H9 (cell line): ENCODE measurements around the gene NTN3. TPM values are rescaled to one million over a fixed set of nuclear protein-coding genes. Genes with fewer than 3 reads are reported as not detected.

Source experiments
- DNase-seq: peaks from one replicate; pipeline ENCODE4 v3.0.0-alpha.2; 2017
- H2AFZ ChIP-seq: one replicate; pipeline ENCODE4 v1.6.1; 2013; ENCODE audit warnings: mild to moderate bottlenecking, low read length, control low read depth, moderate library complexity
- H2AK5ac ChIP-seq: 2 replicates; pipeline ENCODE4 v1.6.1; 2013; ENCODE audit warnings: low read length, control low read depth, mixed read lengths; ENCODE audit not compliant: insufficient read length
- H2BK120ac ChIP-seq: one replicate; pipeline ENCODE4 v1.6.1; 2013; ENCODE audit warnings: low read depth, mild to moderate bottlenecking, low read length, control low read depth, inconsistent platforms; ENCODE audit not compliant: poor library complexity, severe bottlenecking
- H2BK12ac ChIP-seq: 2 replicates; pipeline ENCODE4 v1.6.1; 2013; ENCODE audit warnings: low read length, control low read depth, mixed read lengths, low read depth; ENCODE audit not compliant: insufficient read length
- H2BK15ac ChIP-seq: 2 replicates; pipeline ENCODE4 v1.6.1; 2013; ENCODE audit warnings: low read depth, low read length, control low read depth
- H2BK20ac ChIP-seq: one replicate; pipeline ENCODE4 v1.6.1; 2013; ENCODE audit warnings: low read depth, mild to moderate bottlenecking, low read length, control low read depth, inconsistent platforms; ENCODE audit not compliant: poor library complexity, severe bottlenecking
- H2BK5ac ChIP-seq: 2 replicates; pipeline ENCODE4 v1.6.1; 2013; ENCODE audit warnings: low read length, control low read depth, mixed read lengths; ENCODE audit not compliant: insufficient read length
- H3K14ac ChIP-seq: 2 replicates; pipeline ENCODE4 v1.6.1; 2013; ENCODE audit warnings: low read length, control low read depth; ENCODE audit not compliant: insufficient read depth
- H3K18ac ChIP-seq: 2 replicates; pipeline ENCODE4 v1.6.1; 2013; ENCODE audit warnings: low read depth, mild to moderate bottlenecking, mixed read lengths, low read length, control low read depth; ENCODE audit not compliant: insufficient read length
- H3K23ac ChIP-seq: 2 replicates; pipeline ENCODE4 v1.6.1; 2013; ENCODE audit warnings: low read length, control low read depth, mixed read lengths, low read depth; ENCODE audit not compliant: insufficient read length
- H3K23me2 ChIP-seq: 2 replicates; pipeline ENCODE4 v1.6.1; 2013; ENCODE audit warnings: low read depth, mild to moderate bottlenecking, mixed read lengths, low read length, control low read depth; ENCODE audit not compliant: insufficient read length, poor library complexity, severe bottlenecking
- H3K27ac ChIP-seq: 2 replicates; pipeline ENCODE4 v1.5.1; 2013; ENCODE audit warnings: low read length, control low read depth, mixed read lengths, low read depth; ENCODE audit not compliant: insufficient read length
- H3K27me3 ChIP-seq: 2 replicates; pipeline ENCODE4 v1.6.1; 2013; ENCODE audit warnings: low read length, control low read depth, inconsistent platforms; ENCODE audit not compliant: insufficient read depth
- H3K4ac ChIP-seq: 2 replicates; pipeline ENCODE4 v1.6.1; 2013; ENCODE audit warnings: low read depth, mild to moderate bottlenecking, control low read depth, inconsistent platforms, low read length, moderate library complexity
- H3K4me1 ChIP-seq: 2 replicates; pipeline ENCODE4 v1.6.1; 2013; ENCODE audit warnings: low read length, control low read depth, inconsistent platforms; ENCODE audit not compliant: insufficient read depth
- H3K4me2 ChIP-seq: 2 replicates; pipeline ENCODE4 v1.6.1; 2013; ENCODE audit warnings: low read length, control low read depth, mixed read lengths; ENCODE audit not compliant: insufficient read length, insufficient read depth
- H3K56ac ChIP-seq: 2 replicates; pipeline ENCODE4 v1.6.1; 2013; ENCODE audit warnings: low read depth, mild to moderate bottlenecking, mixed read lengths, low read length, control low read depth; ENCODE audit not compliant: insufficient read length
- H3K79me1 ChIP-seq: 2 replicates; pipeline ENCODE4 v1.6.1; 2013; ENCODE audit warnings: low read depth, mild to moderate bottlenecking, moderate library complexity, low read length, control low read depth, inconsistent platforms; ENCODE audit not compliant: insufficient read depth, poor library complexity, severe bottlenecking
- H3K79me2 ChIP-seq: 2 replicates; pipeline ENCODE4 v1.6.1; 2013; ENCODE audit warnings: low read length, control low read depth, inconsistent platforms; ENCODE audit not compliant: insufficient read depth
- H3K9ac ChIP-seq: 2 replicates; pipeline ENCODE4 v1.6.1; 2013; ENCODE audit warnings: low read length, control low read depth, mixed read lengths; ENCODE audit not compliant: insufficient read length; ENCODE audit errors: extremely low read depth
- H3K9me3 ChIP-seq: one replicate; pipeline ENCODE4 v1.6.1; 2013; ENCODE audit warnings: low read depth, low read length, inconsistent platforms; ENCODE audit not compliant: control insufficient read depth
- H3T11ph ChIP-seq: one replicate; pipeline ENCODE4 v1.6.1; 2013; ENCODE audit warnings: mild to moderate bottlenecking, low read length, control low read depth, inconsistent platforms
- H4K20me1 ChIP-seq: one replicate; pipeline ENCODE4 v1.6.1; 2013; ENCODE audit not compliant: control insufficient read depth, insufficient read length, insufficient read depth
- H4K5ac ChIP-seq: 2 replicates; pipeline ENCODE4 v1.6.1; 2013; ENCODE audit warnings: low read depth, mild to moderate bottlenecking, mixed read lengths, low read length, control low read depth; ENCODE audit not compliant: insufficient read length
- H4K8ac ChIP-seq: replicated peaks from 2 replicates; pipeline ENCODE4 v1.6.1; 2013; ENCODE audit warnings: low read length, control low read depth, mixed read lengths, low read depth; ENCODE audit not compliant: insufficient read length
- H4K91ac ChIP-seq: 2 replicates; pipeline ENCODE4 v1.6.1; 2013; ENCODE audit warnings: low read depth, mild to moderate bottlenecking, moderate library complexity, mixed read lengths, low read length, control low read depth; ENCODE audit not compliant: insufficient read length
- H3K27ac Mint-ChIP-seq, 3 experiments: 2 replicates in 2 of 3; 3 replicates in 1 of 3; pipeline ENCODE4 v1.8.0; 2020 to 2021; ENCODE audit warnings: mixed read lengths in 3 of 3, mild to moderate bottlenecking in 1 of 3, moderate library complexity in 1 of 3
- H3K27me3 Mint-ChIP-seq: 2 replicates; pipeline ENCODE4 v1.8.0; 2021; ENCODE audit warnings: low read depth, mild to moderate bottlenecking, moderate library complexity, mixed read lengths
- H3K36me3 Mint-ChIP-seq, 3 experiments: 2 replicates in 2 of 3; 3 replicates in 1 of 3; pipeline ENCODE4 v1.8.0; 2020 to 2021; ENCODE audit warnings: low read depth in 3 of 3, mixed read lengths in 3 of 3; ENCODE audit not compliant: insufficient read depth in 1 of 3
- H3K4me1 Mint-ChIP-seq, 2 experiments: 2 replicates each; pipeline ENCODE4 v1.8.0; 2020; ENCODE audit warnings: mixed read lengths in 2 of 2
- H3K4me3 Mint-ChIP-seq, 2 experiments: 2 replicates in 1 of 2; 3 replicates in 1 of 2; pipeline ENCODE4 v1.8.0; 2020 to 2021; ENCODE audit warnings: mild to moderate bottlenecking in 2 of 2, mixed read lengths in 2 of 2, moderate library complexity in 1 of 2
- H3K9me3 Mint-ChIP-seq, 2 experiments: 2 replicates in 1 of 2; 3 replicates in 1 of 2; pipeline ENCODE4 v1.8.0; 2020; ENCODE audit warnings: mild to moderate bottlenecking in 2 of 2, mixed read lengths in 2 of 2, moderate library complexity in 1 of 2
- CTCF ChIP-seq: fragments of 200-600 bp; sonication (generic); conservative IDR thresholded peaks from 3 replicates; pipeline ENCODE4 v1.8.0; 2021; ENCODE audit warnings: antibody characterized with exemption, mild to moderate bottlenecking
- WGBS: extraction: QIAGEN DNeasy Blood & Tissue Kit; methylation state at CpG from one replicate; pipeline ENCODE4 v1.1.7; 2013; ENCODE audit warnings: missing lambda C conversion rate, low lambda C conversion rate, mixed read lengths; ENCODE audit not compliant: insufficient read length; ENCODE audit errors: extremely low coverage; 5-methylcytosine and 5-hydroxymethylcytosine counted together
- total RNA-seq: library from RNA; stranded (reverse); gene quantifications from 2 replicates; pipeline ENCODE4 v1.2.1, GENCODE V29; 2021

NTN3 gene
- total RNA-seq, 1 experiment from 2014 or later = 1.3 TPM

GRCh38 chr16:2497116-2497630 lies 26.1 kb downstream of the NTN3 start:
- H3K79me2 ChIP-seq = no peaks in the 10 kb centered on the region
- no peak overlapping the region for H4K5ac ChIP-seq
- H4K91ac ChIP-seq = no peak overlapping the region
- no peak for TF ChIP-seq CTCF
- no peak overlapping the region for H2BK12ac ChIP-seq
- Mint-ChIP-seq H3K4me3 (no peak overlapping the region), H3K27ac (no peak overlapping the region), H3K27me3 (no peaks in the 10 kb centered on the region), H3K9me3 (no peaks in the 10 kb centered on the region), H3K4me1 (peaks cover 3 to 5% of the 10 kb centered on the region in 2 experiments), H3K36me3 (peaks cover 0 to 18% (median 4%) of the 10 kb centered on the region in 3 experiments; a peak in 4 of 7 replicates)
- H3K4me2 ChIP-seq = no peak overlapping the region
- no peak overlapping the region for H2BK5ac ChIP-seq
- DNase-seq = no peak
- H3K9me3 ChIP-seq = no peaks in the 10 kb centered on the region
- H3K18ac ChIP-seq = no peak overlapping the region
- no peak overlapping the region for H2BK15ac ChIP-seq
- H2BK20ac ChIP-seq = no peak overlapping the region
- peaks cover 3% of the 10 kb centered on the region for H3K23me2 ChIP-seq
- no peak overlapping the region for H2AFZ ChIP-seq
- no peak overlapping the region for H3K27ac ChIP-seq
- H2BK120ac ChIP-seq = no peak overlapping the region
- H3K79me1 ChIP-seq = no peaks in the 10 kb centered on the region
- H4K8ac ChIP-seq = no peak overlapping the region
- no peak overlapping the region for H3K23ac ChIP-seq
- H3K56ac ChIP-seq = no peak overlapping the region
- H3K9ac ChIP-seq = no peak overlapping the region
- H4K20me1 ChIP-seq = no peaks in the 10 kb centered on the region
- no peak overlapping the region for H3T11ph ChIP-seq
- H3K4ac ChIP-seq = no peak overlapping the region
- H2AK5ac ChIP-seq = no peak overlapping the region
- H3K4me1 ChIP-seq = no peaks in the 10 kb centered on the region
- no CpG with 5 or more reads among the region's 21 CpGs for WGBS
- no peak overlapping the region for H3K14ac ChIP-seq
- H3K27me3 ChIP-seq = no peaks in the 10 kb centered on the region
